ENCODE measurements around the gene TMEM91.
"Not testable (repeated sequence)": the region's sequence is repeated elsewhere in the genome, so short reads cannot be mapped to it uniquely, and the experiment has no call there.

Gene TMEM91

DNA sequence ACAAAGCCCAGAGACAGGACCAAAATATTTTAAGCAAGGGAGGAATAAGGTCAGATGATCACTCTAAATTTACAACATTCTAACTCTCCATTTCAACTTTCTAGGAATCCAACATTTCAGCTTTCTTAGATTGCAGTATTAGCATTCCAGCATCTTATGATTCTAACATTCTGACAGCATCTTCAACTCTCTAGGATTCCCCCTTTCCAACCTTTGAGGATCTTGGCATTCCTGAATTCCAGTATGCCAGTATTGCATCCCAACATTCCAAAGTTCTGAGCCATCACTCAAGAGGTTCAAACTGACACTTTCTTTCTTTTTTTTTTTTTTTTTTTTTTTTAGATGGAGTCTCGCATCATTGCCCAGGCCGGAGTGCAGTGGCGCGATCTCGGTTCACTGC is 36.4 kb upstream of the TMEM91 start:
- no peak overlapping the region for H3K4me3 ChIP-seq (ENCODE audit: low read length)
- no peak overlapping the region for H2BK15ac ChIP-seq (replicated peaks; ENCODE audit: low read depth)
- no peak overlapping the region for H3K56ac ChIP-seq (ENCODE audit: low read length)
- H2BK5ac ChIP-seq (ENCODE audit: low read length) = no peak overlapping the region
- no peak overlapping the region for H4K8ac ChIP-seq (ENCODE audit: low read depth, low read length)
- no peak overlapping the region for H3K18ac ChIP-seq (ENCODE audit: low read length)
- H2AK5ac ChIP-seq (ENCODE audit: low read length) = no peak overlapping the region
- H3K79me2 ChIP-seq (ENCODE audit: control insufficient read depth, insufficient read depth, low read length) = no peaks in the 10 kb centered on the region
- H3K4me2 ChIP-seq (ENCODE audit: low read length) = no peak overlapping the region
- no CpG with 5 or more reads among the region's 5 CpGs for WGBS (ENCODE audit: extremely low coverage, insufficient coverage, low lambda C conversion rate)
- no peaks in the 10 kb centered on the region for H3K79me1 ChIP-seq (ENCODE audit: low read length)
- no peak overlapping the region for H3K23ac ChIP-seq (ENCODE audit: low read length)
- DNase-seq = peak; percentile 86
- peaks cover 14% of the 10 kb centered on the region for H3K36me3 ChIP-seq (ENCODE audit: control insufficient read depth, insufficient read depth, low read length)
- H2BK120ac ChIP-seq (ENCODE audit: low read depth, low read length) = no peak overlapping the region
- H3K9ac ChIP-seq (ENCODE audit: low read length) = no peak overlapping the region
- H3K27ac ChIP-seq (ENCODE audit: low read depth, low read length) = no peak overlapping the region
- H4K5ac ChIP-seq (ENCODE audit: low read length) = no peak overlapping the region
- H3K4me1 ChIP-seq (ENCODE audit: control insufficient read depth, low read depth, low read length) = no peaks in the 10 kb centered on the region
- H3K4ac ChIP-seq (ENCODE audit: low read depth, low read length) = no peak overlapping the region
- no peaks in the 10 kb centered on the region for H3K27me3 ChIP-seq (ENCODE audit: insufficient read depth, low read length, poor library complexity)

DNA sequence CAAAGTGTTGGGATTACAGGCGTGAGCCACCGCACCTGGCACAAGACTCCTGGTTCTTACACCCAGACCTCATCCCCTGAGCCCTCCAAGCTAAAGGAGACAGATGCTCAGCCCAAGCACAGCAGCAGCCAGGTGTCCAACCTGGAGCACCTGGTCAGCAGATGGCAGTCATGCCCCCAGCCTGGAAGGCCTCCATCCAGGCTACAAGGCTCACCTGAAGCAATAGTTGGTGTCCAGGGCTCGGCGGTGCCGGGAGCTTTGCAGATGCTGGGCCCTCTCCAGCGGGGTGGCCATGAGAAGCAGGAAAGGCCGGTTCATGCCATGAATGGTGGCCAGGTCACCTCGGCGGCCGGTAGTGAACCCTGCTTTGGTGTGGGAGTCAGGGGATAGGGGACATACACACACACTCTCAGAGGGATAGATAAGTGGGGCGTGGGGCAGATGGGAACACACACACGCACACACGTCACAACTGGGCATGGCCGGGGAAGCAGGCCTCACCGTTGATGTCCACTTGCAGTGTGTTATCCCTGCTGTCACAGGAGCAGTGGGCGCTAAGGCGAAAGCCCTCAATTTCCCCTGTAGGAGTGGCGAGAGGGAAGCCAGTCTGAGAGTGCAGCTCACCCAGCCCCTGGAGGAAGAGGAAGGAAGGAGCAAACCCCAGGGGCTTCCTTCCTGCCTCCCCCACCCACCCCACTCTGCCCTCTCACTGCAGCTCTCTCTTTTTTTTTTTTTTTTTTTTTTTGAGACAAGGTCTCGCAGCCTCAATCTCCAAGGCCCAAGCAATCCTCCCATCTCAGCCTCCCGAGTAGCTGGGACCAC is 34.5 kb upstream of the TMEM91 start:
- no peak overlapping the region for H2BK15ac ChIP-seq (replicated peaks; ENCODE audit: low read depth)
- H3K4me1 ChIP-seq (ENCODE audit: control insufficient read depth, low read depth, low read length) = no peaks in the 10 kb centered on the region
- H3K4me2 ChIP-seq (ENCODE audit: low read length) = no peak overlapping the region
- H2AK5ac ChIP-seq (ENCODE audit: low read length) = no peak overlapping the region
- no peak overlapping the region for H3K18ac ChIP-seq (ENCODE audit: low read length)
- H3K56ac ChIP-seq (ENCODE audit: low read length) = peak overlapping the region; percentile 7
- H2BK120ac ChIP-seq (ENCODE audit: low read depth, low read length) = no peak overlapping the region
- no peak overlapping the region for H4K5ac ChIP-seq (ENCODE audit: low read length)
- no peak for DNase-seq
- no peak overlapping the region for H3K9ac ChIP-seq (ENCODE audit: low read length)
- H3K36me3 ChIP-seq (ENCODE audit: control insufficient read depth, insufficient read depth, low read length) = peaks cover 12% of the 10 kb centered on the region
- no peak overlapping the region for H3K27ac ChIP-seq (ENCODE audit: low read depth, low read length)
- H4K8ac ChIP-seq (ENCODE audit: low read depth, low read length) = no peak overlapping the region
- H3K27me3 ChIP-seq (ENCODE audit: insufficient read depth, low read length, poor library complexity) = no peaks in the 10 kb centered on the region
- H3K4me3 ChIP-seq (ENCODE audit: low read length) = no peak overlapping the region
- no peak overlapping the region for H2BK5ac ChIP-seq (ENCODE audit: low read length)
- no peak overlapping the region for H3K23ac ChIP-seq (ENCODE audit: low read length)
- no CpG with 5 or more reads among the region's 20 CpGs for WGBS (ENCODE audit: extremely low coverage, insufficient coverage, low lambda C conversion rate)
- H3K79me2 ChIP-seq (ENCODE audit: control insufficient read depth, insufficient read depth, low read length) = no peaks in the 10 kb centered on the region
- no peaks in the 10 kb centered on the region for H3K79me1 ChIP-seq (ENCODE audit: low read length)
- no peak overlapping the region for H3K4ac ChIP-seq (ENCODE audit: low read depth, low read length)

DNA sequence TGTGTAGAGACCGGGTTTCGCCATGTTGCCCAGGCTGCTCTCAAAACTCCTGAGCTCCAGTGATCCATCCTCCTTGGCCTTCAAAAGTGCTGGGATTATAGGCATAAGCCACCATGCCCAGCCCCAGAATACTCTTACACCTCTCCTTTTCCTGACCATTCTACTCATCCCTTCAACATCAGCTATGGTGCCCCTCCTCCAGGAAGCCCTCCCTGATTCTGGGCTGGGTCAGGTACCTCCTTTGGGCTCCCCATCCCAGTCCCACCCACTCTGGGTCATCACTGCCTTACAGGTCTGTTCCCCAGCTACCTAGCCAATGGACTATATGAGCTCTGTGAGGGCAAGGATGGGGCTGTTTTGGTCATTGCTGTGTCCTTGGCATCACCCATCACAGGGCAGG is 32.2 kb upstream of the TMEM91 start:
- H3K79me2 ChIP-seq (ENCODE audit: control insufficient read depth, insufficient read depth, low read length) = no peaks in the 10 kb centered on the region
- no CpG with 5 or more reads among the region's 2 CpGs for WGBS (ENCODE audit: extremely low coverage, insufficient coverage, low lambda C conversion rate)
- H3K9ac ChIP-seq (ENCODE audit: low read length) = no peak overlapping the region
- H2BK120ac ChIP-seq (ENCODE audit: low read depth, low read length) = no peak overlapping the region
- H2BK15ac ChIP-seq (replicated peaks; ENCODE audit: low read depth) = no peak overlapping the region
- H2AK5ac ChIP-seq (ENCODE audit: low read length) = no peak overlapping the region
- peaks cover 3% of the 10 kb centered on the region for H3K79me1 ChIP-seq (ENCODE audit: low read length)
- no peak for DNase-seq
- H3K4ac ChIP-seq (ENCODE audit: low read depth, low read length) = no peak overlapping the region
- no peak overlapping the region for H3K18ac ChIP-seq (ENCODE audit: low read length)
- no peak overlapping the region for H3K4me2 ChIP-seq (ENCODE audit: low read length)
- H3K23ac ChIP-seq (ENCODE audit: low read length) = no peak overlapping the region
- H3K56ac ChIP-seq (ENCODE audit: low read length) = no peak overlapping the region
- H3K36me3 ChIP-seq (ENCODE audit: control insufficient read depth, insufficient read depth, low read length) = peaks cover 15% of the 10 kb centered on the region
- H2BK5ac ChIP-seq (ENCODE audit: low read length) = no peak overlapping the region
- no peak overlapping the region for H4K5ac ChIP-seq (ENCODE audit: low read length)
- H3K4me1 ChIP-seq (ENCODE audit: control insufficient read depth, low read depth, low read length) = no peaks in the 10 kb centered on the region
- H3K27ac ChIP-seq (ENCODE audit: low read depth, low read length) = no peak overlapping the region
- H3K27me3 ChIP-seq (ENCODE audit: insufficient read depth, low read length, poor library complexity) = no peaks in the 10 kb centered on the region
- no peak overlapping the region for H3K4me3 ChIP-seq (ENCODE audit: low read length)
- H4K8ac ChIP-seq (ENCODE audit: low read depth, low read length) = no peak overlapping the region

- H2BK15ac ChIP-seq (replicated peaks; ENCODE audit: low read depth); H2BK5ac ChIP-seq (ENCODE audit: low read length); H3K4ac ChIP-seq (ENCODE audit: low read depth, low read length); H3K9ac ChIP-seq (ENCODE audit: low read length); H3K79me1 ChIP-seq (ENCODE audit: low read length); H4K8ac ChIP-seq (ENCODE audit: low read depth, low read length); H4K5ac ChIP-seq (ENCODE audit: low read length); H3K4me1 ChIP-seq (ENCODE audit: control insufficient read depth, low read depth, low read length); H3K4me2 ChIP-seq (ENCODE audit: low read length); H3K36me3 ChIP-seq (ENCODE audit: control insufficient read depth, insufficient read depth, low read length); H3K27me3 ChIP-seq (ENCODE audit: insufficient read depth, low read length, poor library complexity); H3K18ac ChIP-seq (ENCODE audit: low read length); H2BK120ac ChIP-seq (ENCODE audit: low read depth, low read length); H3K23ac ChIP-seq (ENCODE audit: low read length); DNase-seq; H3K27ac ChIP-seq (ENCODE audit: low read depth, low read length); H3K4me3 ChIP-seq (ENCODE audit: low read length); H3K56ac ChIP-seq (ENCODE audit: low read length); H2AK5ac ChIP-seq (ENCODE audit: low read length): not testable (repeated sequence)
- peaks cover 12% of the 10 kb centered on the region for H3K79me2 ChIP-seq (ENCODE audit: control insufficient read depth, insufficient read depth, low read length)
- WGBS (ENCODE audit: extremely low coverage, insufficient coverage, low lambda C conversion rate) = no CpG with 5 or more reads among the region's 9 CpGs
Observed at GRCh38 chr19:41346916-41347315, 29.4 kb upstream of the TMEM91 start.

GRCh38 chr19:41350735-41351338 is 25.5 kb upstream of the TMEM91 start:
- Histone ChIP-seq H2BK5ac (ENCODE audit: low read length) (peak overlapping the region; percentile 43), H3K27ac (ENCODE audit: low read depth, low read length) (no peak overlapping the region), H3K4me2 (ENCODE audit: low read length) (peak overlapping the region; percentile 54), H2AK5ac (ENCODE audit: low read length) (no peak overlapping the region), H4K8ac (ENCODE audit: low read depth, low read length) (no peak overlapping the region), H3K18ac (ENCODE audit: low read length) (peak overlapping the region; percentile 57), H3K27me3 (ENCODE audit: insufficient read depth, low read length, poor library complexity) (no peaks in the 10 kb centered on the region), H3K4me1 (ENCODE audit: control insufficient read depth, low read depth, low read length) (no peaks in the 10 kb centered on the region), H3K4ac (ENCODE audit: low read depth, low read length) (peak overlapping the region; percentile 38), H2BK120ac (ENCODE audit: low read depth, low read length) (no peak overlapping the region), H4K5ac (ENCODE audit: low read length) (no peak overlapping the region), H3K4me3 (ENCODE audit: low read length) (peak overlapping the region; percentile 96), H3K23ac (ENCODE audit: low read length) (no peak overlapping the region), H3K79me2 (ENCODE audit: control insufficient read depth, insufficient read depth, low read length) (peaks cover 26% of the 10 kb centered on the region), H3K79me1 (ENCODE audit: low read length) (peaks cover 14% of the 10 kb centered on the region), H3K9ac (ENCODE audit: low read length) (peak overlapping the region; percentile 95), H3K56ac (ENCODE audit: low read length) (peak overlapping the region; percentile 97), H2BK15ac (replicated peaks; ENCODE audit: low read depth) (no peak overlapping the region), H3K36me3 (ENCODE audit: control insufficient read depth, insufficient read depth, low read length) (peaks cover 3% of the 10 kb centered on the region)
- DNase-seq = no peak
- no CpG with 5 or more reads among the region's 22 CpGs for WGBS (ENCODE audit: extremely low coverage, insufficient coverage, low lambda C conversion rate)

Data from mesendoderm (in vitro differentiated cells).